ENCODE results near the gene PCNX2. TPM values are rescaled to one million over a fixed set of nuclear protein-coding genes. Genes with fewer than 3 reads are reported as not detected.
A peak's percentile ranks its signal among the peaks of the same experiment; 100 is the strongest.

The PCNX2 gene
- total RNA-seq, 1 experiment from 2014 or later: 4.8 TPM

DNA sequence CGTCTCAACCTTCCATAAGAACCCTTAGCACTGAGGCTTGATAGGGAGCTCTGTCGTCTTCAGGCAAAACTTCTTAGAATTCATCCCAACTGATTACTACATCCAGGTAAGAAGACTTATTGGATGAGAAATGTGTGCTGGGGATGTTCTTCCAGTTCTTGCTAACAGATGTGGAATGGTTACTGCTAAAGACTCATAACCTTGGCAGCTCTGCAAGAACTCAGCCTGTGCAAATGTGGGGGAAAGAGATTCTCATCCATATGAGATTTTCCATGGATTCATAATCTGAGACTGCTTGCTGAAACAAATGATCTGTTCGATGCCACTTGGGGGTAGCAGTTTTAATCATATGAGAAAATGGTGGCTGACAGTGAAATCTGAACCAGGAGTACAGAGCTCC lies 296.9 kb downstream of the PCNX2 start:
- DNase-seq (ENCODE audit: low read depth, low spot score): no peak
- in situ Hi-C loops (cut with HindIII; ENCODE audit: low pct_unique_long_range_greater_than_20kb, low sequenced_read_pairs): no loop called here

DNA sequence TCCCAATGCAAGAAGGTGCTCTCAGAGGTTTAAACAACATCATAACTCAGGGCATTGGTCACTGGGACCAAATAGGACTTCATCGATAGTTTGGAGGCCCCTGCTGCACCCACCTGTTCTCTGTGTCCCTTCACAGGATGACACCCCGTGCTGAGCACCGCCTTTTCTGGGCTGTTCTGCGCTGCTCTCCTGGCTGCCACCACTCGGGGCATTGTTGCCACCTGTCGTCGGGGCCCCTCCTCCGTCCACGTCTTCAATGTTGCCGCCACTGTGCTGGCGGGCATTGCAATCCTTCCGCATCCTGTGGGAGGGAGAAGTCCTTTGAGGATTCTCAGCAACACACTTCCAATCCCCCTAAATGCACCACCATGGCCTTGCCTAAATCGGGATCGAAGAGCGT lies 297.4 kb downstream of the PCNX2 start:
- DNase-seq (ENCODE audit: low read depth, low spot score): no peak
- in situ Hi-C loops (cut with HindIII; ENCODE audit: low pct_unique_long_range_greater_than_20kb, low sequenced_read_pairs): no loop called here

DNA sequence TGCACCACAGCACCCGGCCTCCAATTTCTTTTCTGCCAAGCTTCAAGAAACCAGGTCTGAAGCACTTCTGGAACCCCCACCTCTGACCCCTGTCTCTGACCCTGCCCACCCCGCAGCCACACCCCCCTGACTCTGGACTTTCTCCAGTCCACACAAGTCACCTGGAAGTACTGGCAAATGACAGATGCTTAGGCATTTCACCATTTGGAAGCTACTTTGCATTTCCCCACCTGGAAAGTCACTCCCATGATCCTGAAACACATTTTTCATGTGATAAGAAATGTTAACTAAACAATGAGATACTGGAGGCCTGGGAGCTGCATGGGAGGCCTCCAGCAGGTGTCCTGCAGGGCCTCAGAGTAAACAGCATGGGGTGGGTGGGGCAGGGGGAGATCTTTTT lies 299.4 kb downstream of the PCNX2 start:
- in situ Hi-C loops (cut with HindIII; ENCODE audit: low pct_unique_long_range_greater_than_20kb, low sequenced_read_pairs): no loop called here

DNA sequence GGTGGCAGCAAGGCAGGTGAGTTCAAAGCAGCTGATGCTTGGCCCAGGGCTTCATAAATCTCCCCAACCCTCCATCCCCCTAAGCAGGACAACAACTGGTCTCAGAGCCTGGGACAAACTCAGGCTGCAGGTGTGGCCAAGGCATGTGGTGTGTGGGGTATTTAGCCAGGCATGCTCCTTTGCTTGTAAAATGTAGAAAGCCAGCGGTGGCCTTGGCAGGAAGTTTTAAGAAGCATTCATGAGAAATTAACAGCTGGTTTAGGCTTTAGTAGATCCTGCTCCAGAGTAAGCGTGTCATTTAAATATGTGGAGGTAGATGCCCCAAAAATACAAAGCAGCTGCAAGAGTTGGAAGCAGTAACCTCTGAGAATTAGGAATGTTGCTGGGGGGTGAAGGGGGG lies 300.3 kb downstream of the PCNX2 start:
- no peak for DNase-seq (ENCODE audit: low read depth, low spot score)
- in situ Hi-C loops (cut with HindIII; ENCODE audit: low pct_unique_long_range_greater_than_20kb, low sequenced_read_pairs): no loop called here

More for the DNA sequence above, 299.4 kb downstream of the PCNX2 start:
- DNase-seq (ENCODE audit: low read depth, low spot score): no peak

DNA sequence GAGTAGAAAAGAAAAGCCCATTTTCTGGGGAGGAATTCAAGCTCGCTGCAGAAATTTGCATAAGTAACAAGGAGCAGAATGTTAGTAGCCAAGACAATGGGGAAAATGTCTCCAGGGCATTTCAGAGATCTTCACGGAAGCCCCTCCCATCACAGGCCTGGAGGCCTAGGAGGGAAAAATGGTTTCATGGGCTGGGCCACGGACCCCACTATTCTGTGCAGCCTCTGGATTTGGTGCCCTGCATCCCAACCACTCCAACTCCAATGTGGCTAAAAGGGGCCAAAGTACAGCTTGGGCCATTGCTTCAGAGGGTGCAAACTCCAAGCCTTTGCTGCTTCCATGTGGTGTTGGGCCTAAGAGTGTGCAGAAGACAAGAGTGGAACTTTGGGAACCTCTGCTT lies 302.0 kb downstream of the PCNX2 start:
- DNase-seq (ENCODE audit: low read depth, low spot score): no peak
- in situ Hi-C loops (cut with HindIII; ENCODE audit: low pct_unique_long_range_greater_than_20kb, low sequenced_read_pairs): no loop called here

DNA sequence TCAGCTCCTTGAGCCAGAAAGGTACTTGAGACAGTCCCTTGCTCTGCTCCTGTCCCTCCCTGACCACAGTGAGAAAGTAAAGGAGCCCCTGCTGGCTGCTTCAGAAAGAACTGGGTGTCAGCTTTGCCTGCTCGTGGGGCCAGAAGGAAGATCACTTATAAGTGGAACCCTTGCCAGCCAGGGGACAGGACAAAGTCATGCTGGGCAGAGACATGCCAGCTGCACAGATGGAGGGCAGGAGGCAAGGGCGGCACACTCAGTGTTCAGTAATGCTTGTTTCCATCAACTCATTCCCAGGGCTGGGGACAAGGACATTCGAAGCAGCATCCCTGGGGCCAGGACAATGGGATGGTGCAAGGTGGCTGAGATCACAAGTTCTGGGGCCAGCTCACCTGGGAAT lies 303.3 kb downstream of the PCNX2 start:
- in situ Hi-C loops (cut with HindIII; ENCODE audit: low pct_unique_long_range_greater_than_20kb, low sequenced_read_pairs): no loop called here
- DNase-seq (ENCODE audit: low read depth, low spot score): no peak

DNA sequence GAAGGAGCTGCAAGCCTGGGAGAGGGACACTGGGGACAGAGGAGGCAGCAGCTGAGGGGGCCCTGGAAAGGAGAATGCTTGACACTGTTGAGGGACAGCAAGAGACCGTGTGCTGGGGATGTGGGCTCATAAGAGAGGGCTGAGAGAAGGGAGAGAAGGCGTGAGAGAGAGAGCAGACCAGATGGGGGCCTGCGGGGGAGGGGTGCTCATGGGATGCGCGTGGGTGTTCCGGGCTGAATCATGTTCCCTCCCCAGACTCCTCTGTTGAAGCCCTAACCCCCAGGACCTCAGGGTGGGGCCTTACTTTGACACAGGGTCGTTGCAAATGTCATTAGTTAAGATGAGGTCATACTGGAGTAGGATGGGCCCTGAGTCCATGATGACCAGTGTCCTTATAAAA lies 304.3 kb downstream of the PCNX2 start:
- DNase-seq (ENCODE audit: low read depth, low spot score): no peak
- in situ Hi-C loops (cut with HindIII; ENCODE audit: low pct_unique_long_range_greater_than_20kb, low sequenced_read_pairs): no loop called here

DNA sequence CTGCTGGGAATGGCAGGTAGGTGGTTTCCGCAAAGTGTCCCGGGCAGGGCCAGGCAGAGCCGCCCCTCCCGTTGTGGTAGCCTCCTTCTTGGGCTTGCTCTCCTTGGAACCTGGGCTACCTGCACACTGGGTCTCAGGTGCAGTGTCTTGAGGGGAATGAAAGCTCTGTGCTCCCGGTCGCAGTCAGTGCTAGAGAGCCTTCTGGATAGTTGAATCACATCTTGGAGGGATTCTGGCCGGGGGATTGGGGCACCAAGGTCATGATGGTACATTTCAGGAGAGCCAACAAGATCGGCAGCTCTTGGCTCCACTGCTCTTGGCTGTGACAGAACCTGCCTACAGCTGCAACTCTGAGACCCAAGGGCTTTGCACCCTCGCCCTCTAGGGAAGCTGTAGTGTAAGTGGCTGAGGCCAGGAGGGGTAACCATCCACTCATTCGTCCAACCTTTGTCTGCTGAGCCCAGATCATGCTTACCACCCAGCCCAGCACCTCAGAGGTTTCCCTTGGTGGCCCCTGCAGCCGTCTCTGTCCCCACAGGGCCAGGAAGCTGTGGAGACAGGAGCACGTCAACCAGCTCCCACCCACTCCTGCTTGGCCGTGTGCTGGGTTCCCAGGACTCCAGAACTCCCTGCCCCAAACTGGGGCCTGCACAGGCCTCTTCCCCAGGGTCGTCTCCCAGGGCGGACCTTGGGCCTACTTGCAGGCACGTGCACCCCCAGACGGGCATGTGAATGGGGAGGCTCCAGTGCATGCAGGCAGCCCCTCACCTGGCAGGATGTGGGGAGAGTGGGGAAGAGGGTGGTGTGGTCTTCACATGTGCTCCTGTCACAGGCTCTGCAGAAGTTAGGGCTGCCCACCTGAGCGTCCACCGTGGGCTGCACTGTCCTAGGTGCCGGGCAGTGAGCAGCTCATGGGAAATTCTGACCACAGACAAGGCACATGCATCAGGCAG lies 305.1 kb downstream of the PCNX2 start:
- in situ Hi-C loops (cut with HindIII; ENCODE audit: low pct_unique_long_range_greater_than_20kb, low sequenced_read_pairs): no loop called here
- no peak for DNase-seq (ENCODE audit: low read depth, low spot score)

DNA sequence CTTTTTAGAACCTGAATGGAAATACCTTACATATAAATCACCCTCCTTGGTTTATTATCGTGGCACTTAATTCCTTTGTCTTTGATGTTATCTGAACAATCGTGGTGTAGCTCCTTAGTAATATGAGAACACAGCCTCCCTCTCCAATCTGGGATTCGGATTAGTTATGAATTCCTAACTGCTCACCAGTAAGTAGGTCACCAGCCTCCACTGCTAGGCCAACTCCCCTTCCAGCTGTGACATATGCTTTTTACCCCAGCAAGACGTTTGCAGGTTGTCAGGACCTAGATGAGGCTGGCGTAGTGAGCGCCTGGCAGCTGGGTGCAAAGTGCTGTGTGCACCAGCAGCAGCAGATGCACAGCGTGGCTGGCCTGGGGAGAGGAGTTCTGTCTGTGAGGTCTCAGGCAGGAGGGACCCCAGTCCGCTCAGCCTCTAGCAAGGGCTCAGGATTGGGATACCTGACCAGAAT lies 306.9 kb downstream of the PCNX2 start:
- in situ Hi-C loops (cut with HindIII; ENCODE audit: low pct_unique_long_range_greater_than_20kb, low sequenced_read_pairs): no loop called here
- no peak for DNase-seq (ENCODE audit: low read depth, low spot score)

DNA sequence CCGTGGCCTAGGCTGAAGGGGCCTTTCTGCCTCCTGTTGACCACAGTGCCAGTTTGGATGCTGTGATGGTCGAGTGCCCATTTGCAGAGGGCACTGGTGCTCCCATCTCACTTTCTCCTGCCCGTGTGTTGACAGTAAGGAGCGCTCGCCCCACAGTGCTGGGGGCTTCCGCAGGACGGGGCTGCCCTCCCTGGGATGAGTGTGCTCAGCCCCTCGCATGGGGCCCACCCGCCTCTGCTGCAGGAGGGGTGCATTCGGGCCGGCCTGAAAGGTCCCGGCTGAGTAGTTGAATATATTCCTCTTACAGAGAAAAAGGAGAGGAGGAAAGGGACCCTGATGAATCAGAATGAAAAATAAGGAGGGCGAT lies 307.8 kb downstream of the PCNX2 start:
- no peak for DNase-seq (ENCODE audit: low read depth, low spot score)
- in situ Hi-C loops (cut with HindIII; ENCODE audit: low pct_unique_long_range_greater_than_20kb, low sequenced_read_pairs): no loop called here

DNA sequence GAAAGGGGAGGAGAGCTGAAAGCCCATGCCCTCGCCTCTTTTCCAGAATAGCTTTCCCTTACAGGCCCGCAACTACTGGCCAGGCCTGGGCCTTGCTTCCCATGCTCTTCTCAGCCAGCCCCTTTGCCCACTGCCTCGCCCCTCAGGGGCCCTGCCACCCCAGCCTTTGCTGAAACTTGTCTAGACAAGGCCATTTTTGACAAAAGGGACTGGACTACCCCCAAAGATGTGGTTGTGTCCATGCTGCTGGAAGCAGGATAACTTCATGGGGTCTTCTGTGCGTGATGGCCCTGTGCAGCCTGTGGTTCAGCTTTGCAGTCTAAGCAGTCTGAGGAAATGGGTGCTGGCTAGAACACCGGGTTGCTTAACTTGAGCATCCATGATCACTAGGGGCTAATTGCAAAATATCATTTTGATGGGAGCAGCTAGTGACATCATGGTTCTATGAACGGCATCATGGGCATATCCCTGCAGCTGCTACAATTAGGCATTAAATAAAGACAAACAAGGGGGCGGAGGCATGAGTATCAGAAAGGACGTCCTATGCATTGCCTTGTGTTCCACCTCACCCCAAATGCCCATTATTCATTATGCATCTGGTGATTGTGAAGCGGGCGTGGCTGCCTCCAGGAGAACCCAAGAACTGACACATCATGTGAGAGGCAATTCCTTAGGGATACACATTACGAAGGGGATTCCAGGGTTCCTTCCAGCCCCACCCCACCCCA lies 308.3 kb downstream of the PCNX2 start:
- no peak for DNase-seq (ENCODE audit: low read depth, low spot score)
- in situ Hi-C loops (cut with HindIII; ENCODE audit: low pct_unique_long_range_greater_than_20kb, low sequenced_read_pairs): no loop called here

DNA sequence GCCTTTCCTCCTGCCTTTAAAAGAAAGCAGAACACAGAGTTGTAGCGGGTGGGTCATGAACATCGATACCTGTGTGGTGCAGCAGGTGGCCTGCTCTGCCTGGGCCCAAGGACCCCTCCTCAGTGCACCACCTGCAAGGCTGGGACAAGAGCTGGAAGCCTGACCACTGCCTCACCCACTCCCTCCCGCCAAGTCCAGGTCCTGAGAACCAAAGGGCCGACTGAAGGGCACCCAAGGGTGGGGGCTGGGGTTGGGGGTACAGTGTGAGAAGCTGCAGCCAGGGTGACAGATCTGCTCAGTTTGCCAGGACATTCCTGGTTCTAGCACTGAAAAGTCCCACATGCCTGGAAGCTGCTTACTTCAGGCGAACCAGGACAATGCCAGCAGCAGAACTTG lies 309.0 kb downstream of the PCNX2 start:
- in situ Hi-C loops (cut with HindIII; ENCODE audit: low pct_unique_long_range_greater_than_20kb, low sequenced_read_pairs): no loop called here
- DNase-seq (ENCODE audit: low read depth, low spot score): no peak

DNA sequence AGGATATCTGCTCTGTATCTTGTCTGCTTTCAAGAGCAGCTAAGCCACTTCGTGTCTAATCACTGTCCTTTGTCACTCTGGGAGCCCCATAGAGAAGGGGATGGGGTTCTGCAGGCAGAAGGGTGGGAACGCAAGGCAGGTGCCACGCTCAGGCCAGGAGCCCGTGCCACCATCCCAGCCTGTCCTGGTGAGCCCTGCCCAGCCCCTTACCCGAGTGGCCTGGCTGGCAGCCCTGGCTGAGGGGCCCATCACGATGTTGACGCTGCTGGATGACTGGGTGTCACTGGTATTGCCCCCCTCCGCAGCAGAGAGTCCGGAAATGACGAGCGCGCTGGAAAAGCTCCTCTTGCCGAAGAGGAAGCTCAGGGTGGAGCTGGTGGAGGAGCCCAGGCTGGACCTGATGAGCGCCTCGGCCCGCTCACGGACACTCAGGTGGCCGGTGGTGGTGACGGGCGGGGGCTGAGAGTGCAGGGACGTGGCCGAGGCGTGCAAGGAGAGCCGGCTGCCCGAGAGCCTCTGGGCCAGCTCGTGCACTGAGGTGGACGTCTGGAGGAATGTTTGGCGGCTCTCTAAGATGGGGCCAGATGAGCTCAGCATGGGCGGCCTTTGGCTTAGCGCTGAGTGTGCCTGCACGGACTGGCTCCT lies 309.5 kb downstream of the PCNX2 start:
- in situ Hi-C loops (cut with HindIII; ENCODE audit: low pct_unique_long_range_greater_than_20kb, low sequenced_read_pairs): no loop called here
- DNase-seq (ENCODE audit: low read depth, low spot score): no peak

DNA sequence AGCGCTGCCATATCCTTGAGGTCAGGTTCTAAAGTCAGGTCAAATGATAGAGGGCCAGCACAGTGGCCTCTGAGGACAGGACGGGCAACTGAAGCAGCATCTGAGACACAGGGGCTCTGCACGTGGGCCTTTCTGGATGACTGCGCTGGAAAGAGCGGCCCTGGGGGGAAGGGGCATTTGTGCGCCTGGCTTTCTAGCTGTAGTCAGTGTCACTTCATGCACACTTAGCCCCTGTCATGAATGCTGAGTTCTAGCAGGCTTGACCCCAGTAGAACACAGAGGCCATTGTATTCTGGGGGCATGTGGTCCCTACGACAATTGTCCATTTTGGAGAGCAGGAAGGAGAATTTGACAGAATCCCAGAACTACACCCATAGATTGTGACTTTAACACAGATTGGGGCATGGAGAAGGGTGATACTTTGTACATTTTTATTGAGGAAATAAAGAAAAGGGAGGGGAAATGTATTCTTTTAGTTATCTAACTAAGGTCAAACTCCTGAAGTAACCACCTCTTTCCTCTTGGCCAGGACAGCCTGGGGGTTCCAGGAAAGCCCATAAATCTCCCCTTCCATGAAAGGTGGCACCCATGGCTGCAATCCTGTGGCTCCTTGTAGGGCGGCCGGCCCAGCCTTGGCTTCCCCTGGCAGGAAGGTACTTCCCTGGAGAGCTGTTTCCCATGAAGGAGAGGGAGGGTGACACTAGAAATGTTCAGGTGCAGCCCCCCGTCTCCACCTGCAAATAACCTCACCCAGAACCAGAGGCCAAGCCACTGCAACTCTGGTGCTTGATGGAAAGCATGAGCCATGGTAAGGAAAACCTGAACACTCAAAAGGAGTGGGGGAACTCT lies 310.7 kb downstream of the PCNX2 start:
- peak; percentile 11 for DNase-seq (ENCODE audit: low read depth, low spot score)
- in situ Hi-C loops (cut with HindIII; ENCODE audit: low pct_unique_long_range_greater_than_20kb, low sequenced_read_pairs): no loop called here

DNA sequence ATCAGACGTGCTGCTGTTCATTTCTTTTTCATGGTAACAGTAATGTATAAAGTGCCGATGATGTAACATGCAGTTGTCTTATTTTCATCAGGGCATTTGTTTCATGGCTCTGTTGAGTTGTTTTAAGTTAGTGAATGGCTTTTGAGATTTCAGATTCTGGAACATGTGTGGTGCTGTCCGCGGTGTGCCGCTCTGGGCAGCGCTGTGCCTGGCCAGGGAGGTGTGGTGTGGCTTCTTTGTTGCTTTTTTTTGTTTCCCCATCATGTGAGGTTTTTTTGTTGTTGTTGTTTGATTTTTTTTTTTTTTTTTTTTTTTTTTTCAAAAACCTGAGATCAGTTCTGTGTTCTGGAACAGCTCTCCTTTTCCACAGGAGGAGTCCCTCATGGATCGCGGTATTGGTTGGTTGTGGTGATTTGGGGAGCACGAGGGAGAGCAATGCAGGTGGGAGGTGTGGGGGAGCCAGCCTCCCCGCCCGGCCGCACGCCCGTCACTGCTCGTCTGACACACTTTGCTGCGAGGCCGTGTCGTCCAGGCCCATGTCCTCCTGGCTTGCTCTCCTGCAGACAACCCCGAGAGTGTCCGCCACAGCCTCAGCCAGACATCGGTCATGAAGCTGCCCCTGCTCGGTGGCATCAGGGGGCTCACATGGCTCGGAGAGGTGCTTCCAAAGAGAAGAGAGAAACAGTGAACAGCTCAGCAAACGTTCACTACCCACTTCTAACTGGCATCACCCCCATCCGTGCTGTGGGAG lies 311.5 kb downstream of the PCNX2 start:
- in situ Hi-C loops (cut with HindIII; ENCODE audit: low pct_unique_long_range_greater_than_20kb, low sequenced_read_pairs): no loop called here
- DNase-seq (ENCODE audit: low read depth, low spot score): no peak

DNA sequence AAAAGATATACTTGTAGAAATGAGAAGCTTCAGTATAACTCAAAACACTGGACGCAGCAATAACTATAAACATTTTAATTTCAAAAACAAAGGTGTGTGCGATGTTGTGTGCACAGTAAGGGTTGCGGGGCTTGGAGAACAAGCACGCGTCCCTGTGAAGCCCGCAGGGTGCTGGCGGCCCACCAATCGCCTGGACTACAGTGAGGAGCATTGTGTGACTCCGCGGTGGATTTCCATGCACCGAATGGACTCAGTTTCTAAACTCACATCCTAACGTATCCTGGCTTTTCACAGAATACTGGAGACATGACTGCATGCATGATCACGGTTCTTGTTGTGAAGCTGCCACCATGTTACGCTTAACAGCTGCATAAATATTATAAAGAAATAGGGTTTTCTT lies 312.1 kb downstream of the PCNX2 start:
- no peak for DNase-seq (ENCODE audit: low read depth, low spot score)
- in situ Hi-C loops (cut with HindIII; ENCODE audit: low pct_unique_long_range_greater_than_20kb, low sequenced_read_pairs): no loop called here
